GM21423 (cell line): ENCODE measurements around the gene CACNA2D4.

Experiments used
- ATAC-seq: cut with Tn5 transposase; IDR thresholded peaks from one replicate; pipeline ENCODE4 v1.9.1; 2021; ENCODE audit warnings: mild to moderate bottlenecking, moderate library complexity; ENCODE audit not compliant: unreplicated experiment

The CACNA2D4 gene

GRCh38 chr12:1896964-1897363, 21.5 kb downstream of the CACNA2D4 start:
- no peak for ATAC-seq

- no peak for ATAC-seq
Measured at GRCh38 chr12:1890810-1891209, 27.6 kb downstream of the CACNA2D4 start.

- ATAC-seq = no peak
Measured at GRCh38 chr12:1890119-1890703, 28.2 kb downstream of the CACNA2D4 start.

GRCh38 chr12:1888923-1889322, 29.5 kb downstream of the CACNA2D4 start:
- ATAC-seq = no peak

- ATAC-seq = no peak
Measured at GRCh38 chr12:1886396-1887008, 31.9 kb downstream of the CACNA2D4 start.

- ATAC-seq = no peak
Measured at GRCh38 chr12:1885599-1886245, 32.7 kb downstream of the CACNA2D4 start.

- no peak for ATAC-seq
Measured at GRCh38 chr12:1885082-1885596, 33.3 kb downstream of the CACNA2D4 start.

GRCh38 chr12:1884651-1885050, 33.8 kb downstream of the CACNA2D4 start:
- ATAC-seq = no peak

- no peak for ATAC-seq
Measured at GRCh38 chr12:1883513-1883912, 34.9 kb downstream of the CACNA2D4 start.

- no peak for ATAC-seq
Measured at GRCh38 chr12:1882850-1883470, 35.5 kb downstream of the CACNA2D4 start.

- ATAC-seq = no peak
Measured at GRCh38 chr12:1882405-1882804, 36.0 kb downstream of the CACNA2D4 start.

GRCh38 chr12:1881936-1882335, 36.5 kb downstream of the CACNA2D4 start:
- no peak for ATAC-seq

GRCh38 chr12:1881301-1881700, 37.2 kb downstream of the CACNA2D4 start:
- ATAC-seq = no peak

GRCh38 chr12:1880876-1881275, 37.6 kb downstream of the CACNA2D4 start:
- ATAC-seq = no peak

GRCh38 chr12:1880153-1880845, 38.2 kb downstream of the CACNA2D4 start:
- no peak for ATAC-seq

GRCh38 chr12:1879633-1880032, 38.8 kb downstream of the CACNA2D4 start:
- ATAC-seq = no peak

- ATAC-seq = no peak
Measured at GRCh38 chr12:1878695-1879094, 39.8 kb downstream of the CACNA2D4 start.

GRCh38 chr12:1878214-1878613, 40.2 kb downstream of the CACNA2D4 start:
- ATAC-seq = no peak

- ATAC-seq = no peak
Measured at GRCh38 chr12:1877169-1877878, 41.1 kb downstream of the CACNA2D4 start.

GRCh38 chr12:1876086-1876485, 42.4 kb downstream of the CACNA2D4 start:
- ATAC-seq = no peak

- ATAC-seq = no peak
Measured at GRCh38 chr12:1875608-1876007, 42.8 kb downstream of the CACNA2D4 start.
